Kidney (tissue), 14 donors: ENCODE data around the gene DYNLT4. TPM values are rescaled to one million over a fixed set of nuclear protein-coding genes. Genes with fewer than 3 reads are reported as not detected.
"Not testable (repeated sequence)": the region's sequence is repeated elsewhere in the genome, so short reads cannot be mapped to it uniquely, and the experiment has no call there.

Experiments
- DNase-seq, 5 donors: peaks; one replicate each; pipeline ENCODE4 v3.0.0-alpha.2; 2013 to 2020
- FAIRE-seq: peaks from 2 replicates; lab custom pipeline; 2012; peaks lifted over from hg19 to GRCh38; lab: Jason Lieb, UNC
- H3K27ac ChIP-seq, 2 donors: one replicate each; pipeline ENCODE4 v1.7.0; 2013; ENCODE audit warnings: low read depth in 2 of 2, low read length in 2 of 2, inconsistent platforms in 1 of 2
- H3K27me3 ChIP-seq: one replicate; pipeline ENCODE4 v1.7.1; 2013; ENCODE audit warnings: low read length, inconsistent platforms; ENCODE audit not compliant: control insufficient read depth, insufficient read depth
- H3K36me3 ChIP-seq, 3 donors: one replicate each; pipeline versions ENCODE4 v1.7.0 to v1.7.1; 2013; ENCODE audit warnings: low read length in 3 of 3, control low read depth in 1 of 3, inconsistent platforms in 1 of 3; ENCODE audit not compliant: insufficient read depth in 3 of 3, control insufficient read depth in 2 of 3
- H3K4me1 ChIP-seq, 3 donors: one replicate each; pipeline versions ENCODE4 v1.7.0 to v1.7.1; 2013; ENCODE audit warnings: low read length in 3 of 3, inconsistent platforms in 1 of 3, low read depth in 1 of 3; ENCODE audit not compliant: control insufficient read depth in 2 of 3, insufficient read depth in 2 of 3
- H3K4me3 ChIP-seq, 3 donors: one replicate each; pipeline versions ENCODE4 v1.7.0 to v1.8.1; 2013; ENCODE audit warnings: low read length in 3 of 3, control low read depth in 1 of 3, inconsistent platforms in 1 of 3
- H3K9ac ChIP-seq, 3 donors: one replicate each; pipeline versions ENCODE4 v1.7.0 to v1.7.1; 2013; ENCODE audit warnings: low read length in 3 of 3, control low read depth in 1 of 3, inconsistent platforms in 1 of 3
- H3K9me3 ChIP-seq, 3 donors: one replicate each; pipeline versions ENCODE4 v1.7.0 to v1.7.1; 2013; ENCODE audit warnings: low read length in 3 of 3, control low read depth in 1 of 3, inconsistent platforms in 1 of 3; ENCODE audit not compliant: control insufficient read depth in 2 of 3, insufficient read depth in 1 of 3
- CTCF ChIP-seq: IDR thresholded peaks from 3 replicates; pipeline ENCODE4 v1.5.1; 2012; ENCODE audit warnings: mild to moderate bottlenecking, moderate library complexity, borderline replicate concordance; ENCODE audit not compliant: insufficient read depth; ENCODE audit errors: extremely low read depth
- intact Hi-C: fragments of 100-400 bp; cut with DNase I; formaldehyde crosslinking; loops from one replicate; pipeline ENCODE4 v1.11.1; 2022
- polyA plus RNA-seq: library from polyadenylated mRNA; stranded (reverse); fragments of 350-450 nt; fragmentation: Illumina TruSeq; extraction: RNeasy Lipid Tissue Mini Kit (QIAGEN cat#74804); gene quantifications from one replicate; pipeline ENCODE4 v1.2.3, GENCODE V29; 2014; ENCODE audit warnings: low read depth, low replicate concordance; ENCODE audit not compliant: insufficient read depth
- total RNA-seq: library from RNA; stranded (reverse); fragmentation: NEBNext Ultra II Directional; extraction: Animal tissue kit (Norgen Biotek cat#: 25700); gene quantifications from one replicate; pipeline ENCODE4 v1.2.1, GENCODE V29; 2021
- donor health status: control.
- donor health status: control.
- donor health status: control.
- donor health status: control.
- donor health status: control.
- donor health status: DM: yes; HTN: yes; CAD: no.
- donor health status: Normal renal cell carcinoma (clear cell type).

Gene DYNLT4
- total and polyA plus RNA-seq, 2 donors from 2014 or later: 1.2 TPM; not detected in 1

GRCh38 chr1:44819196-44819607, 12.1 kb upstream of the DYNLT4 start:
- TF ChIP-seq CTCF: no peak
- intact Hi-C loops: no loop called here
- peaks cover 0 to 12% (median 0%) of the 10 kb centered on the region in 3 donors for H3K4me1 ChIP-seq
- FAIRE-seq (no peak), DNase-seq (peak in 2 of 5 donors; percentile 41 to 62)
- H3K36me3 ChIP-seq: no peaks in the 10 kb centered on the region
- no peaks in the 10 kb centered on the region for H3K9me3 ChIP-seq
- no peaks in the 10 kb centered on the region for H3K27me3 ChIP-seq
- H3K27ac ChIP-seq: peak overlapping the region; percentile 97 to 98
- H3K9ac ChIP-seq: peak overlapping the region; percentile 19 to 98 (median 96)
- peak overlapping the region; percentile 38 to 87 (median 78) for H3K4me3 ChIP-seq

- H3K4me1 ChIP-seq: peaks cover 0 to 15% (median 0%) of the 10 kb centered on the region in 3 donors
- no peak for TF ChIP-seq CTCF
- intact Hi-C loops: no loop called here
- DNase-seq (peak in 2 of 5 donors; percentile 27 to 36), FAIRE-seq (no peak)
- no peaks in the 10 kb centered on the region for H3K27me3 ChIP-seq
- H3K36me3 ChIP-seq: no peaks in the 10 kb centered on the region
- no peak overlapping the region for H3K27ac ChIP-seq
- peak overlapping the region in 1 of 3 donors; percentile 51 for H3K9ac ChIP-seq
- no peak overlapping the region for H3K4me3 ChIP-seq
- H3K9me3 ChIP-seq: no peaks in the 10 kb centered on the region
Observed at GRCh38 chr1:44817771-44818495, 10.8 kb upstream of the DYNLT4 start.

GRCh38 chr1:44817307-44817706, 10.2 kb upstream of the DYNLT4 start:
- H3K4me3 ChIP-seq: no peak overlapping the region
- no peaks in the 10 kb centered on the region for H3K9me3 ChIP-seq
- peaks cover 0 to 18% (median 0%) of the 10 kb centered on the region in 3 donors for H3K4me1 ChIP-seq
- FAIRE-seq (no peak), DNase-seq (no peak)
- intact Hi-C loops: no loop called here
- no peaks in the 10 kb centered on the region for H3K27me3 ChIP-seq
- no peak overlapping the region for H3K9ac ChIP-seq
- TF ChIP-seq CTCF: no peak
- no peaks in the 10 kb centered on the region for H3K36me3 ChIP-seq
- H3K27ac ChIP-seq: no peak overlapping the region

DNA sequence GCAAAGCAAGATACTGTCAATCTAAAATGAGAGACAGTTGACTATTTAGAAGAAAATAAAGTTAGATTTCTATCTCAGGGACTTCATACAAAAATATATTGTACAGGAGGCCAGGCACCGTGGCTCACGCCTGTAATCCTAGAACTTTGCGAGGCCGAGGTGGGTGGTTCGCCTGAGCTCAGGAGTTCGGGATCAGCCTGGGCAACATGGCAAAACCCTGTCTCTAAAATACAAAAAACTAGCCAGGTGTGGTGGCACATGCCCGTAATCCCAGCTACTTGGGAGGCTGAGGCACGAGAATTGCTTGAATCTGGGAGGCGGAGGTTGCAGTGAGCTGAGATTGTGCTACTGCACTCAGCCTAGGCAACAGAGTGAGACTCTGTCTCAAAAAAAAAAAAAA, 8.8 kb upstream of the DYNLT4 start:
- H3K4me3 ChIP-seq, H3K9me3 ChIP-seq, FAIRE-seq, intact Hi-C loops, H3K9ac ChIP-seq, H3K36me3 ChIP-seq, H3K27me3 ChIP-seq, H3K27ac ChIP-seq: not testable (repeated sequence)
- peaks cover 0 to 15% (median 0%) of the 10 kb centered on the region in 3 donors for H3K4me1 ChIP-seq
- peak in 2 of 5 donors; percentile 8 to 28 for DNase-seq
